Keratinocyte (primary cell): ENCODE data around the gene CACNA1I.

Experiments used
- EZH2 ChIP-seq: IDR thresholded peaks from one replicate; pipeline ENCODE4 v1.6.1; 2012; ENCODE audit warnings: inconsistent platforms, mild to moderate bottlenecking, low read length, moderate library complexity
- TF ChIP-seq, protein P1 (sequence below), 3 experiments: IDR thresholded peaks in 1 of 3; conservative IDR thresholded peaks in 1 of 3; optimal IDR thresholded peaks in 1 of 3; 2 replicates in 2 of 3; 3 replicates in 1 of 3; pipeline versions ENCODE3 to v1.5.1; 2011; ENCODE audit warnings: low read length in 3 of 3, mild to moderate bottlenecking in 3 of 3, moderate library complexity in 2 of 3, control low read depth in 1 of 3, inconsistent platforms in 1 of 3; ENCODE audit not compliant: insufficient read depth in 2 of 3; ENCODE audit errors: extremely low read depth in 1 of 3

DNA sequence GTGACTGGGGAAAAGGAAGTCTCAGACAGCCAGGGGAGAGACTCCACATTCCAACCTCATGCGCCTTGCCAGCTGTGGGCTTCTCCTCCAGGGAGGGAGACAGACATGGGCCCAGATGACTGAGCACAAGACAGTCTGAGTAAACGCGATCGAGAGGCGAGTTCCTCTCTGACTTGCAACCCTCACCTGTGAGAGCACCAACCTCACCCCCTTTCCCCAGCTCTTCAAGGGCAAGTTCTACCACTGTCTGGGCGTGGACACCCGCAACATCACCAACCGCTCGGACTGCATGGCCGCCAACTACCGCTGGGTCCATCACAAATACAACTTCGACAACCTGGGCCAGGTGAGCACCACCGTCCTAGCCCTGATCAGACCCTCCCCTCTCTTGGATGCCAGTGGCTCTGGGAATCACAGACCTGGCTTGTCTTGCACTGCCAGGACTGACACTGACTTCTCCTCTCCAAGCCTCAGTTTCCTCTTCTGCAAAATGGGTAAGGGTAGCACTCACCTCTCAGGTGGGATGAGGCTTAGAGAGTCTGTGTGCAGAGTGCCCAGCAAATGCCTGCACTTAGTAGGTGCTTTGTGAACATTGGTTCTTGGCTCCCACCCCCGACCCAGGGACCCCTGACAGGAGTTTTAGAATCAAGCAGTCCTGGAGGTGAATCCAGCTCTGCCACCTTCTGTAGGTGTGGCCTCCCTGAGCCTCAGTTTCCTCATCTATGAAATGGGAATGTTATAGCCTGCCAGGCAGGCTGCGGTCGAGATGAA lies 95.3 kb downstream of the CACNA1I start:
- TF ChIP-seq, protein P1, sequence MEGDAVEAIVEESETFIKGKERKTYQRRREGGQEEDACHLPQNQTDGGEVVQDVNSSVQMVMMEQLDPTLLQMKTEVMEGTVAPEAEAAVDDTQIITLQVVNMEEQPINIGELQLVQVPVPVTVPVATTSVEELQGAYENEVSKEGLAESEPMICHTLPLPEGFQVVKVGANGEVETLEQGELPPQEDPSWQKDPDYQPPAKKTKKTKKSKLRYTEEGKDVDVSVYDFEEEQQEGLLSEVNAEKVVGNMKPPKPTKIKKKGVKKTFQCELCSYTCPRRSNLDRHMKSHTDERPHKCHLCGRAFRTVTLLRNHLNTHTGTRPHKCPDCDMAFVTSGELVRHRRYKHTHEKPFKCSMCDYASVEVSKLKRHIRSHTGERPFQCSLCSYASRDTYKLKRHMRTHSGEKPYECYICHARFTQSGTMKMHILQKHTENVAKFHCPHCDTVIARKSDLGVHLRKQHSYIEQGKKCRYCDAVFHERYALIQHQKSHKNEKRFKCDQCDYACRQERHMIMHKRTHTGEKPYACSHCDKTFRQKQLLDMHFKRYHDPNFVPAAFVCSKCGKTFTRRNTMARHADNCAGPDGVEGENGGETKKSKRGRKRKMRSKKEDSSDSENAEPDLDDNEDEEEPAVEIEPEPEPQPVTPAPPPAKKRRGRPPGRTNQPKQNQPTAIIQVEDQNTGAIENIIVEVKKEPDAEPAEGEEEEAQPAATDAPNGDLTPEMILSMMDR (optimal IDR thresholded peaks at IDR 0.05 in 1 of 3, IDR thresholded peaks at IDR 0.05 in 1 of 3, conservative IDR thresholded peaks at IDR 0.05 in 1 of 3; ENCODE audit: extremely low read depth in 1 of 3, insufficient read depth in 2 of 3, low read length in 3 of 3), result no peak
- no peak for TF ChIP-seq EZH2
